SH-SY5Y (cell line): Measurements from ENCODE around the gene FAM240A.

Experiments used
- GATA2 ChIP-seq: IDR thresholded peaks from 2 replicates; pipeline ENCODE4 v1.6.1; 2011; ENCODE audit warnings: mild to moderate bottlenecking, low read depth, low read length
- GATA3 ChIP-seq: IDR thresholded peaks from 2 replicates; pipeline ENCODE4 v1.6.1; 2011; ENCODE audit warnings: low read depth, mild to moderate bottlenecking, low read length, moderate library complexity

GRCh38 chr3:46661776-46662766 lies 49.7 kb downstream of the FAM240A start:
- TF ChIP-seq GATA2 (no peak), GATA3 (no peak)
